ENCODE data around the gene GCDH.
"Not testable (repeated sequence)": the region's sequence is repeated elsewhere in the genome, so short reads cannot be mapped to it uniquely, and the experiment has no call there.

Gene GCDH

DNA sequence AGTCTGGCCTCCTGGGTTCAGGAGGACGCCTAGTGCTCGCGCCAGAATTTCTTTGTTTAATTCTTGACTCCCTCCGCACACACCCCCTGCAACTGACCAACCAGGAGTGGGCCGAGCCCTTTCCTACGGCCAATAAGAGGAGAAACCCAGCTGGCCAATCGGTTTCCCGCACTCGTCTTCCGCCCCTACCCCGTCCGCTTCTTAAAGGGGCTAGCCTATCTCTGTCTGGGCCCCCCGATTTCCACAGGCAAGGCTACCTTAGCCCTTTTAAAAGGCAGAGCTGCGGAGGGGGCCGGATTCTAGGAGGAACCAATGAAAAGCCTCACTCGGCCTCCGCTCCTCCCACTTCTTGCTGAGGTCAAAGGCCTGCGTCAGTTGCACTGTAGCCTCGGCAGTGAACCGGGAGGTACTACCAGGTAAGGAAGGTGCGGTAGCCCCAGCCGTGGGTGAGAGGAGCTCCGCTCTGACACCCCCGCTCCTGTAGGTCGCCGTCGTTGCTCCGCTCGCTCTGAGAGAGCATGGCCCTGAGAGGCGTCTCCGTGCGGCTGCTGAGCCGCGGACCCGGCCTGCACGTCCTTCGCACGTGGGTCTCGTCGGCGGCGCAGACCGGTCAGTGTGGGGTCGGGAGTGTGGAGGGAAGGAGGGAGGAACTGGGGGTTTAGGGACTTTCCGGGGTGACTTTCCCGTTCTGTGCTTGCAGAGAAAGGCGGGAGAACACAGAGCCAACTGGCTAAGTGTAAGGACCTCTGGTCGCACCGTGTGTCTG is at the start of gene GCDH:
GCDH (plus strand) TSS at position 374 of the 766 bp plus-strand sequence; CDS start at position 519, 145 bp downstream.
- peaks cover 19 to 31% (median 23%) of the 10 kb centered on the region in 10 experiments for H3K4me1 ChIP-seq
- H3K27ac ChIP-seq, result peak within 1 kb of the TSS in 10 of 11 experiments; percentile 31 to 79 (median 70); a peak in 20 of 22 replicates
- peak within 1 kb of the TSS; percentile 97 to 100 (median 99) for H3K4me2 ChIP-seq
- 0 out of 22 replicates have a peak, but pooled peaks cover 0 to under 1% (median 0%) of the 10 kb centered on the region in 11 experiments for H3K9me3 ChIP-seq (replicated peaks in 1 of 11)
- peak within 1 kb of the TSS; percentile 76 to 99 (median 95) for H3K4me3 ChIP-seq
- peak within 1 kb of the TSS; percentile 73 to 91 (median 84) for H3K9ac ChIP-seq
- no peak for TF ChIP-seq Cebpa-rat (IDR thresholded peaks at IDR 0.05)
- H4K20me1 ChIP-seq, result peaks cover 0 to 12% (median 7%) of the 10 kb centered on the region in 11 experiments; a peak in 11 of 22 replicates
- H3K27me3 ChIP-seq, result peaks cover 15 to 21% (median 18%) of the 10 kb centered on the region in 11 experiments
- peaks cover 25 to 42% (median 33%) of the 10 kb centered on the region in 11 experiments for H3K36me3 ChIP-seq

DNA sequence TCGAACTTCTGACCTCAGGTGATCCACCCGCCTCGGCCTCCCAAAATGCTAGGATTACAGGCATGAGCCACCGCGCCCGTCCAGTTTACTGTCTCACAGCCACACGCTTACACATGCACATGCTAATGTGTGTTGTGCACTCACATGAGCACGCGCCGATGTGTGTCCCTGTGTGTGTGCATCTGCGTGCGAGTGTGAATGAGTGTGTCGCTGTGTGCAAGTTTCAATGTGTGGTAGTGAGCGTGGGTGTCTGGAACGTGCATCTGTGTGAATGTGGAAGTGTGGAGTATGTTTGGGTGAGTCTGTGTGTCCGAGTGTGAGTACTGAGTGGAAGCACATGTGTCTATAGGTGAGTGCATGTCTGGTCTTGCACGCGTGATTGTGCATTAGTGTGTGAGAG is 48.4 kb upstream of the GCDH start:
- peaks cover 0 to 5% (median 0%) of the 10 kb centered on the region in 11 experiments; a peak in 3 of 22 replicates for H3K9me3 ChIP-seq (replicated peaks in 1 of 11)
- H3K27ac ChIP-seq, result no peak overlapping the region
- peaks cover 62 to 96% (median 78%) of the 10 kb centered on the region in 11 experiments for H3K27me3 ChIP-seq
- H3K4me1 ChIP-seq, result peaks cover 4 to 40% (median 29%) of the 10 kb centered on the region in 10 experiments; a peak in 17 of 20 replicates
- H3K4me3 ChIP-seq, result no peak overlapping the region
- TF ChIP-seq Cebpa-rat (IDR thresholded peaks at IDR 0.05), result no peak
- peaks cover 0 to 35% (median 0%) of the 10 kb centered on the region in 11 experiments; a peak in 7 of 22 replicates for H4K20me1 ChIP-seq
- H3K4me2 ChIP-seq, result no peak overlapping the region
- no peaks in the 10 kb centered on the region for H3K36me3 ChIP-seq
- no peak overlapping the region for H3K9ac ChIP-seq

DNA sequence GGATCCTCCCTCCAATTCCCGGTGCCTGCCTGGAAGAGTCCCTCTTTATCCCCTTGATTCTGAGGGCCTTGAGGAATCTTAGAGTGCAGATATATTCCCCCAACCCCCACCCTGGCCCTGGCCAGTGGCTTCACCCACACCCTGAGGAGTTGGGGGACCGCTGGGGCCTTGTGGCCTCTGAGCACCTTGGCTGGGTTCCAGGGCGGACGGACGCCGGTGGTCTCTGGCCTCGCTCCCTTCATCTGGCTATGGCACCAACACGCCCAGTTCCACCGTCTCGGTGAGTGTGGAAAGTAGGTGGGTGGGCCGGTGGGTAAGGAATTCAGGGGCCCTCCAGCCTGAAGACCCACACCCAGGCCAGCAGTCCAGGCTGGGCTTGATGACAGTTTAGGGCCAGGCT is 47.6 kb upstream of the GCDH start:
- peaks cover 54 to 88% (median 70%) of the 10 kb centered on the region in 11 experiments for H3K27me3 ChIP-seq
- no peak overlapping the region for H3K27ac ChIP-seq
- no peak overlapping the region for H3K9ac ChIP-seq
- no peak overlapping the region for H3K4me2 ChIP-seq
- peaks cover 0 to 5% (median 0%) of the 10 kb centered on the region in 11 experiments; a peak in 3 of 22 replicates for H3K9me3 ChIP-seq (replicated peaks in 1 of 11)
- H3K36me3 ChIP-seq, result no peaks in the 10 kb centered on the region
- no peak overlapping the region for H3K4me3 ChIP-seq
- H3K4me1 ChIP-seq, result peaks cover 4 to 35% (median 24%) of the 10 kb centered on the region in 10 experiments; a peak in 17 of 20 replicates
- H4K20me1 ChIP-seq, result peaks cover 0 to 32% (median 0%) of the 10 kb centered on the region in 11 experiments; a peak in 6 of 22 replicates
- no peak for TF ChIP-seq Cebpa-rat (IDR thresholded peaks at IDR 0.05)

DNA sequence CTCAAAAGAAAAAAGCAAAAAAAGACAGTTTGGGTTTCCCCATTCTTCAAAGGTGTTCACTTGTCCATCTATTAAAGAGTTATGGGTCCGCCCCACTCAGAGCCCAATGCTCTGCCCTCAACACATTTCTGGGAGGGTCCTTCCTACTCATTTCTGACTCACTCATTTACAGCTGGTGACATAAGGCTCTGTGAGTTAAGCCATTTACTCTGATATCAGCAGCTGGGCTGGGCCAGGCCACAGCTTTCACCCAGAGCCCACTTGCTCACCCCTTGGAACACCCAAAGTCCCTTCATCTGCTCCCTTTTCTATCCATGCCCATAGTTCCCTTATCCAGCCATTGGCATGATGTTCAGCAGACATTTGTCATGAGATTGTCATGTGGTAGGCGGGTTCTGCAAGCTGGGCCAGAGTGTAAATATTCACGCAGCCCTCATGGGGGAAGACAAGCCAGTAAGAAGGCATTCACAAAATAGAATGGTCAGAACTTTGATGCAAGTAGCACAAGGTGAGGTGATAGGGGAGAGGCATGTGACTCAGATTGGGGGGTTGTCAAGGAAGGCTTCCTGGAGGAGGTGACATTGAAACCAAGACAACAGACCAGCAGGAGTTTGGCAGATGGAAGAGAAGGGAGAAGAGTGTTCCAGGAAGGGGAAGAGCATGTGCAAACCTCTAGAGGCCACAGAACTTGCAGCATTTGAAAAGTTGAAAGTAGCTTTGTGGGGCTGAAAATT is 46.8 kb upstream of the GCDH start:
- H3K9me3 ChIP-seq (replicated peaks in 1 of 11), result peaks cover 0 to 5% (median 0%) of the 10 kb centered on the region in 11 experiments; a peak in 3 of 22 replicates
- H3K27me3 ChIP-seq, result peaks cover 45 to 80% (median 62%) of the 10 kb centered on the region in 11 experiments
- H3K4me3 ChIP-seq, result no peak overlapping the region
- no peak overlapping the region for H3K27ac ChIP-seq
- no peak overlapping the region; a peak in 1 of 22 replicates for H3K9ac ChIP-seq
- H3K36me3 ChIP-seq, result no peaks in the 10 kb centered on the region
- H3K4me1 ChIP-seq, result peaks cover 4 to 26% (median 17%) of the 10 kb centered on the region in 10 experiments; a peak in 16 of 20 replicates
- no peak for TF ChIP-seq Cebpa-rat (IDR thresholded peaks at IDR 0.05)
- peaks cover 0 to 24% (median 0%) of the 10 kb centered on the region in 11 experiments; a peak in 5 of 22 replicates for H4K20me1 ChIP-seq
- H3K4me2 ChIP-seq, result no peak overlapping the region

DNA sequence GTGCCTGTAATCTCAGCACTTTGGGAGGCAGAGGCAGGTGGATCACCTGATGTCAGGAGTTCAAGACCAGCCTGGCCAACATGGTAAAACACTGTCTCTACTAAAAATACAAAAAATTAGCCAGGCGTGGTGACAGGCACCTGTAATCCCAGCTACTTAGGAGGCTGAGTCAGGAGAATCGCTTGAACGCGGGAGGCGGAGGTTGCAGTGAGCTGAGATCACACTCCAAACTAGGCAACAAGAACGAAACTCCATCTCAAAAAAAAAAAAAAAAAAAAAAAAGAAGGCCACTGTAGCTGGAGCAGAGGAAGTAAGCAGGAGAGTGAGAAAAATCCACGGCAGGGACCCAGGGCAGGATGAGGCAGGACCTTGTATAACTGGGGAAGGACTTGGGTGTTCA is 44.3 kb upstream of the GCDH start:
- Histone ChIP-seq H3K4me1 (peaks cover under 1 to 13% (median 7%) of the 10 kb centered on the region in 10 experiments; a peak in 13 of 20 replicates), H3K4me2 (peak overlapping the region in 2 of 11 experiments; percentile 68 to 87; a peak in 3 of 22 replicates), H3K27me3 (peaks cover 21 to 55% (median 37%) of the 10 kb centered on the region in 11 experiments)
- H3K4me3 ChIP-seq; H4K20me1 ChIP-seq; H3K27ac ChIP-seq; H3K9ac ChIP-seq; H3K9me3 ChIP-seq (replicated peaks in 1 of 11); H3K36me3 ChIP-seq: not testable (repeated sequence)

DNA sequence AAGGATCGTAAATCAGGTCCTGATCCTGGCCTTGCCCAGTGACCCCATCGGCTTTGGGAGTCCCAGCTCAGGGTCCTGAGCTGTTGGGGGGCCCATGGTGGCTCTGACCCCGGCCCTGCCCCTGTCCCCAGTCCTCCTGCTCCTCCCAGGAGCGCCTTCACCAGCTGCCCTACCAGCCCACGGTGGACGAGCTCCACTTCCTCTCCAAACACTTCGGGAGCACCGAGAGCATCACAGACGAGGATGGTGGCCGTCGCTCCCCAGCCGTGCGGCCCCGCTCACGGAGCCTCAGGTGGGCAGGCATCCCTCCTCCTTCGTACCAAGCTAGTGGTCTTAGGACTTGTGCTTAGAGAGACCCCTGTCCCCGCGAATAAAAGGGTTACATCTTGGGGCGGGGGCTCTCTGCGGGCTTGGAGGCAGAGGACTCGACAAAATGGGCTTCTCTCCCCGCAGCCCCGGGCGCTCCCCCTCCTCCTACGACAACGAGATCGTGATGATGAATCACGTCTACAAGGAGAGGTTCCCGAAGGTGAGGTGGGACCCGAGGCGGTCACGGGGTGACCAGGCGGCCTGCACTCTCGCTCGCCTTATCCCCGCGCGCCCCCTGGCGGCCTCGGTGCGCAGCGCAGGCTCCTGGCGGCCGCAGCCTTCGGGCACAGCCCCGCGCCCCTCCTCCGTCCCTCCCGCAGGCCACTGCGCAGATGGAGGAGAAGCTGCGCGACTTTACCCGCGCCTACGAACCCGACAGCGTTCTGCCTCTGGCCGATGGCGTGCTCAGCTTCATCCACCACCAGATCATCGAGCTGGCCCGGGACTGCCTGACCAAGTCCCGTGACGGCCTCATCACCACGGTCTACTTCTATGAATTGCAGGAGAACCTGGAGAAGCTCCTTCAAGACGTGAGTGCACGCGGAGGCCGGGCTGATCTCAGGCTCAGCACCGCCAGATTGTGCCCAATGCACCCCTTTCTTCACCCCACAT is 43.5 kb upstream of the GCDH start:
- no peak overlapping the region for H3K27ac ChIP-seq
- H3K4me2 ChIP-seq, result peak overlapping the region; percentile 60 to 94 (median 73)
- peaks cover 0 to 7% (median 0%) of the 10 kb centered on the region in 11 experiments; a peak in 1 of 22 replicates for H4K20me1 ChIP-seq
- H3K4me1 ChIP-seq, result peaks cover 0 to 13% (median 6%) of the 10 kb centered on the region in 10 experiments; a peak in 11 of 20 replicates
- H3K9me3 ChIP-seq (replicated peaks in 1 of 11), result no peaks in the 10 kb centered on the region
- peak overlapping the region in 8 of 11 experiments; percentile 1 to 56 (median 24); a peak in 8 of 22 replicates for H3K9ac ChIP-seq
- no peak for TF ChIP-seq Cebpa-rat (IDR thresholded peaks at IDR 0.05)
- H3K4me3 ChIP-seq, result peak overlapping the region in 8 of 10 experiments; percentile 19 to 53 (median 44); a peak in 15 of 20 replicates
- H3K36me3 ChIP-seq, result no peaks in the 10 kb centered on the region
- peaks cover 18 to 47% (median 30%) of the 10 kb centered on the region in 11 experiments; a peak in 21 of 22 replicates for H3K27me3 ChIP-seq

DNA sequence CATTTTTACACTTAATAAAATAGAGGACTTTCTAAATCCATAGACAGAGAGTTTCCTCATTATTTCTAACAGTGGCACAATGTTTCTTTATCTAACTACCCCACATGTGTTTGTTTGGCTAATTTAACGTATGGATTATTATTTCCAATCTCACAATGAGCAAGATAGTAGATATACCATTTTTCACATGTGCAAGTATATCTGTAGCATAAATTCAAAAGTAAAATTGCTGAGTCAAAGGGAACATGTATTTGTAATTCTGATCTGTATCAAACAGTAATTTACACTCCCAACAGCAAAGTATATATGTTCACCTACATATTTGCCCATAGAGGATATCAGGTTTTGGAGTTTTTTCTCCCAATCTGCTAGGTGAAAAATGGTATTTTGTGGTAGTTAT is 34.3 kb upstream of the GCDH start:
- peaks cover 0 to 16% (median 8%) of the 10 kb centered on the region in 11 experiments; a peak in 8 of 22 replicates for H3K9me3 ChIP-seq (replicated peaks in 1 of 11)
- no peaks in the 10 kb centered on the region for H3K36me3 ChIP-seq
- no peak for TF ChIP-seq Cebpa-rat (IDR thresholded peaks at IDR 0.05)
- H4K20me1 ChIP-seq, result no peaks in the 10 kb centered on the region
- H3K4me1 ChIP-seq, result no peaks in the 10 kb centered on the region
- no peak overlapping the region for H3K4me3 ChIP-seq
- no peak overlapping the region for H3K4me2 ChIP-seq
- H3K27me3 ChIP-seq, result no peaks in the 10 kb centered on the region
- no peak overlapping the region for H3K27ac ChIP-seq
- no peak overlapping the region for H3K9ac ChIP-seq

Data from BLaER1 treated with 17β-estradiol and CSF1 and Interleukin-3, amounts not matched to agents 10 nM and 100 nM (cell line).